SKM-1 (cell line): ENCODE results near the gene EEA1.
"Not testable (repeated sequence)": the region's sequence is repeated elsewhere in the genome, so short reads cannot be mapped to it uniquely, and the experiment has no call there.

Experiments used
- DNase-seq: peaks from one replicate; lab custom pipeline; 2025; ENCODE audit not compliant: unreplicated experiment; lab: John Stamatoyannopoulos, UW

The EEA1 gene

GRCh38 chr12:92928962-92929915 lies at the start of gene EEA1:
Gene EEA1, minus strand, starts transcription at chr12:92929295. Its CDS starts 229 bp downstream, at chr12:92929066.
- DNase-seq: peak; percentile 58

GRCh38 chr12:92978607-92979006 lies 49.5 kb upstream of the EEA1 start:
- DNase-seq: no peak

DNA sequence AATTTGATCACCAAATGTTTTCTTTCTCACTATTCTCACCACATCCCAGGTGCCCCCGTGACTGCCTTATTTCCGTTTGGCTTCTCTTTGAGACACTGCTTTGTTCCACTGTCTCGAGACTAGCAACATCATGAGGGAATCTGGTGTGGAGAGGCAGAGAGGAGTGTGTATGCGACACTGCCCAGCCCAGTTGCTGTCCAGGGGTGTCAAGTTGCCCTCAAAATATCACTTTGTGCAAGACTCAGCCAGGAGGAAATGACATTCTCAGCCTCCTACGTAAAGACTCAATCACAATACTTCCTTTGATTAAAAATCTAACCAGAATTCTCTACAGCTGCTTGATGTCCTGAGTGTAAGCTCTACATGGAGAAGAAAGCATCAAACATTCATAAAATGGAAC lies 48.2 kb upstream of the EEA1 start:
- DNase-seq: no peak

DNA sequence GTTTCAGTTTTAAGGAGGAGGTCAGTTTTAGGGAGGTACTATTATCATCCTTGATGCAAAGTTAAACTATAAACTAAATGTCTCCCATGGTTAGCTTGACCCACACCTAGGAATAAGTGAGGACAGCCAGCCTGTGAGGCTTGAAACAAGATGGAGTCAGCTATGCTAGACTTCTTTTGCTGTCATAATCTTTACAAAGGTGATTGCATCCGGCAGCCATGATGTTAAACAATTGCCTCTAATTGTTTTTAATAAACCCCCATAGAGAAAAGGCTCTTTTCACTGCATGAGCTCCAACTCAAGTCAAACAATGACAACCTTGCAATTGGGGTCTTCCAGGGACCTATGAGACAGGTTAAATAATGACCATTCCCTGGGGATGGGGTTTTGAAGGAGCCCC lies 45.7 kb upstream of the EEA1 start:
- no peak for DNase-seq

GRCh38 chr12:92973614-92974013 lies 44.5 kb upstream of the EEA1 start:
- DNase-seq: peak; percentile 75

DNA sequence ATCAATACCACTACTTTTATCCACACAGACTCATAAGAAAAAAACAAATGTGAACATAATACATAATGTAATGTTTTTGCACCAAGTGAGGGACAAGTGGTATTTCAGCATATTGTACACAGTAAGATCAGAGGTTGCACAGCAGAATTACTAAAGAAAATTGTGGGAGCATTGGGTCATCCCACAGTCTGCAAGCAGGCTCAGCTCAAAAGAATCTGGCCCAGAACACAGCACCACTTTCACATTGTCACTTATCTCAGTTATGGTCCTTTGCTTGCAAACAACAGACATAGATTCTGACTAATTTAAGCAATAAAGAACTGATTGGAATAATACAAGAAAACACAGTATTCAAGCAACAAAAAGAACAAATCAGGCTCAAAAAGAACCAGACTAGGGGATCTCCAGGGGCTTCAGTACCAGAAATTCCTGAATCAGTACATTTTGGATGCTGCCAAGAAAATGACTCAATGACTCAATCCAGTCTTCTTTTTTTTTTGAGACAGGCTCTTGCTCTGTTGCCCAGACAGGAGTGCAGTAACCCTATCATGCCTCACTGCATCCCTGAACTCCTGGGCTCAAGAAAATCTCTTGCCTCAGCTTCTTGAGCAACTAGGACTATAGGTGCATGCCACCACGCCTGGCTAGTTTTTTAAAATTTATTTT lies 42.9 kb upstream of the EEA1 start:
- DNase-seq: no peak

- DNase-seq: no peak
Observed at GRCh38 chr12:92968176-92968813, 39.2 kb upstream of the EEA1 start.

GRCh38 chr12:92964378-92964777 lies 35.3 kb upstream of the EEA1 start:
- not testable (repeated sequence) for DNase-seq

- no peak for DNase-seq
Observed at GRCh38 chr12:92961949-92962348, 32.9 kb upstream of the EEA1 start.

DNA sequence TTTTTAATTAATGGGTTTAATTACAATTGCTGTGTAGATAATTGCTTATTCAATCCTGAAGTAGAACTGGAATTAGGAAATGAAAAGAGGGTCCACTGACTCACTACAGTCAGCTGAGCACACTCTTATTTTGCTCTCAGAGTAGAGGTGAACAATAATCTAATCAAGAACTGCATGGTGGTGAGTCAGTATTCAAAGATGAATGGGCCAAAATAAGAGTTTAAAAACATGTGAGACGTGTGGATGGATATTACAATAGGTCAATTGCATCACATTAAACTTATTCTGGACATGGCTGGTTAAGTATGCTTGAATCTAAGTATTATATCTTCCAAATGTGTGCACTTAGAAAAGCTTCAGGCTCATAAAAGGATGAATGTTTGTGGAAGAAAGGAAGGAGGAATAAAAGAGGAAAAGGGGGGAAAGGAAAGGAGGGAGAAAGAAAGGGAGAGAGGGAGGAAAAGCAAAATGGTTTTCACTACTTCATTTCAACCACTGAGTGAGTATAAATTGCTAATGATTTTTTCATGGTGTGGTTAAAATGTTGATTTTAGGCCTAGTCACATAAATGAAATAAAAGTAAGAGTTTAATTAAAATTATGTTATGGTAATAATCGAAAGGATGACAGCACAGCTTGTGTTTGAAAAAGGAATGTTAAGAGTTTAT lies 27.0 kb upstream of the EEA1 start:
- DNase-seq: no peak

DNA sequence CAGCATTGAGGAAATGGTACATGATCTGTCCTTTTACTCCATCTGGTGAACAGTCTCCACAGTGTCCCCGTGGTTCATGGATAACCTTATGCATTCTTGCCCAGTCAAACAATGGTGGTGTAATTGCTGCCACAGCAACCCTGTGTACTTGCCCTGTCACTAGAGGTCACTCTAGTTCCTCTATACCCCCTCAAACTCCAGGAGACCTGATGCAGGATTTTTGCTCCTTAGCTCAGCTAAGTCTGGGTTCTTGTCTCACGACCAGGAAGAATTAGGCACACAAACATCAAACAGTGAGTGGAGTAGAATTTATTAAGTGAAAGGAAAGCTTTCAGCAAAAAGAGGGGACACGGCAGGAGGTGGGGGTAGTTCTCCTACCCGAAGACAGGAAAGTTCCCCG lies 24.7 kb upstream of the EEA1 start:
- DNase-seq: no peak

DNA sequence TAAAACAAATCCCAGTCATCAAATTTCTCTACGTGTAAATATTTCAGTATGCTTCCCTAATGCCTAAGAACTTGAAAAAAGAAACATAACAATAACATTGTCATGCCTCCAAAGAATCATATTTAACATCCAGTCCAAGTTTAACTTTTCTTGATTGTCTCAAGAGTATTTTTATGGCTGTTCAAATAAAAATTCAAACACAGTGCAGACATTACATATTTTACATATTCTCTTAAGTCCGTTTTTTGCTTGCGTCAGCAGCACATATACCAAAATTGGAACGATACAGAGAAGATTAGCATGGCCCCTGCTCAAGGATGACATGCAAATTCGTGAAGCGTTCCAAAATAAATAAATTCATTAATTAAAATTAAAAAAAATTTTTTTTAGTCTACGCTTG lies 23.3 kb upstream of the EEA1 start:
- DNase-seq: no peak

DNA sequence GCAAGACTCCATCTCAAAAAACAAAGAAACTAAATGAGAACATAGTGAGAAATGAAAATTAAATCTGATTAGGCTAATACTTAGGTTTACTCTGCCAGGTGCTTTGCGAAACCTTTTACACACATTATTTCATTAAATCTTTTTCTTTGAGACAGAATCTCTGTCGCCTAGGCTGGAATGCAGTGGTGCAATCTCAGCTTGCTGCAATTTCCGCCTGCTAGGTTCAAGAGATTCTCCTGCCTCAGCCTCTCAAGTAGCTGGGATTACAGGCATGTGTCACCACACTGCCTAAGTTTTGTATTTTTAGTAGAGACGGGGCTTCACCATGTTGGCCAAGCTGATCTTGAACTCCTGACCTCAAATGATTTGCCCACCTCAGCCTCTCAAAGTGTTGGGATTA lies 21.9 kb upstream of the EEA1 start:
- no peak for DNase-seq

DNA sequence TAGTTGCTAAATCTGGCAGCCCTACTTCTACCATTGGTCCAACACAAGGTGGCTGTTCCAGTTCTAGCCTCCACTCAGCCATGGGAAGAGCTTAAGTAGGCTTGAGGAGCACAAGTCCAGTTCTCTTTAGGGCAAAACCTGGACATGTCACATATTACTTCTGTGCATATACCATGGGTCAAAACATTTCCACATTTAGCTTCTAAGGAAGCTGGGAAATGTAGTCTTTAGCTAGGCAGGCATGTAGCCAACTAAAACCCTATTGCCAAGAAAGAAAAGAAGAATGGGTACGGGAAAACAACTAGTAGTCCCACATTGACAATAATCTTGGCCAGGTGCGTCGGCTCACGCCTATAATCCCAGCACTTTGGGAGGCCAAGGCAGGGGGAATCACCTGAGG lies 20.9 kb upstream of the EEA1 start:
- DNase-seq: no peak

DNA sequence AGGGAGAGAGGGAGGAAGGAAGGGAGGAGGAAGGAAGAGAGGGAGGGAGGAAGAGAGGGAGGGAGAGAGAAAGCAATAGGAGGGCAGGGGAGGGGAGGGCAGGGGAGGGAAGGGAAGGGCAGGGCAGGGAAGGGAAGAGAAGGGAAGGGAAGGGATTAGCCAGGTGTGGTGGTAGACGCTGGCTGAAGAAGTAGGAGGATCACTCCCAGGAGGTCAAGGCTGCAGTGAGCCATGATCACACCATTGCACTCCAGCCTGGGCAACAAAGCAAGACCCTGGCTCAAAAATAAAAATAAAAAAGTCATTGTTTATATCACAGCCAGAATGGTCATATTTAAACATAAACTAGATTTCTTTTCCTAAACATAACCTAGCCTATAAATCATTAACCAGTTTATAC lies 20.4 kb upstream of the EEA1 start:
- DNase-seq: no peak

DNA sequence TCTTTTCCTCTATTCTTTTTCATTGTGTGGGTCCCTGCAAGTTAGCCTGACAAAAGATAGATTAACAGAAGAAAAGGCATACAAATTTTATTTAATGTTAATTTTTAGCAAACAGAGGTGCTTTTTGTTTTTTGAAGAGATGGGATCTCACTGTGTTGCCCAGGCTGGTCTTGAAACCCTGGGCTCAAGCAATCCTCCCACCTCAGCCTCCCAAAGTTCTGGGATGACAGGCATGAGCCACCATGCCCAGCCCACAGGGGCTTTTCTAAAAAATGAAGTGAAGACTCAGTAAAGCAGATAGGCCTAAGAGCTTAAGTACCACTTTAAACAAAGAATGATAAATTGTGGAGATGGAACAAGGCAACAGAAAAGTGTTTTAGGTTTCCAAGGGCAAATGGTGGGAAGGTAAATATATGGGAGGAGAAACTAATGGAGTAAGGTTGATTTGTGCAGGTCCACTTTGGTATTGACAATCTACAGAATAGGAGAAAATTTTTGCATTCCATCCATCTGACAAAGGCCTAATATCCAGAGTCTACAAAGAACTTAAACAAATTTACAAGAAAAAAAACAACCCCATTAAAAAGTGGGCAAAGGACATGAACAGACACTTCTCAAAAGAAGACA lies 18.6 kb upstream of the EEA1 start:
- no peak for DNase-seq

DNA sequence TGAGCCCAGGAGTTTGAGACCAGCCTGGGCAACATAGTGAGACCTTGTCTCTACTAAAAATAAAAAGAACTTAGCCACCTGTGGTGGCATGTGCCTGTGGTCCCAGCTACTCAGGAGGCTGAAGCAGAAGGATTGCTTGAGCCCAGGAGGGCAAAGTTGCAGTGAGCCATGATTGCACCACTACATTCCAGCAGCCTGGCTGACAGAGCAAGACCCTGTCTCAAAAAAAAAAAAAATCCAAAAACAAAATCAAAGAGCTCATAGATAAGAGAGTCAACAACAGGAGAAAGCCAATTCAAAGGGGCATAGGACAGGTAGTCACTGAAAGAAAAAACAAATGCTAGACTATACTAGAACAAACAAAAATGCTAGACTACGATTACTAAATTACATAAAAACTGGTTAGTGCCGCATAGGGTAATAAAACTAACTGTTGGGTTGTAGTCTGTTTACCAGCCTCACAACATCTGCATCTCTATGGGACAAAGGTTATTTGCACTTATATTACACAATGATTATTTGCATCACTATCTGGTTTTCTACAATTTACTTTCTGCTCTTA lies 16.6 kb upstream of the EEA1 start:
- no peak for DNase-seq

DNA sequence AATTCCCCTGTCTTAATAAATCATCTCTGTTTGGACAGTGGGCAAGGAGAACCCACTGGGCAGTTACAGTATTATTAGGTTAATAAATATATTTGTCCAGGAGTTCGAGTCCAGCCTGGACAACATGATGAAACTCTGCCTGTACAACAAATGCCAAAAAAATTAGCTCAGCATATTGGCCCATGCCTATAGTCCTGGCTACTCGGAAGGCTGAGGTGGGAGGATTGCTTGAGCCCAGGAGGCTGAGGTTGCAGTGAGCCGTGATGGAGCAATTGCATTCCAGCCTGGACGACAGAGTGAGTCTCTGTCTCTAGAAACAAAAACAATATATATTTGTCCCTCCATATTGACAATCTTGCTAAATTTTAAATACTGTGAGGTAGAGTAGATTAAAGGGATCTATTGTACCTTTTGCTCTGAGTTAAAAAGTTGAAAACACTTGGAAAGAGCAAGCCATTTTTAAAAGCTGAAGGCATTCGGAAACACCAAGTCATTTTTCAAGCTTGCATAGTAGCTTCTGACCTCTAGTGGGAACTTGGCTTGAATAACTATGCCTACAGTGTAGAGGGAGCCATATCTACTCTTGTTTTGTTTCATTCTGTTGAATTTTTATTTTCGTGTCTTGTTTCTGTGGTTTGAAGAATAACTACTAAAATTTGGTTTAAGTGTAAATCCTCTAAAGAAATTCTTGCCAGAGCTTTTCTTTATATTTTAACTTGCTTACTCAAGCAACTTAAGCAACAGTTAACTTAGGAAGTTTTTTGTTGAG lies 14.6 kb upstream of the EEA1 start:
- DNase-seq: no peak

- DNase-seq: no peak
Observed at GRCh38 chr12:92942905-92943304, 13.8 kb upstream of the EEA1 start.

- DNase-seq: no peak
Observed at GRCh38 chr12:92939116-92939515, 10.0 kb upstream of the EEA1 start.
